Gastroesophageal sphincter (tissue), 3 donors: Measurements from ENCODE around the gene DNAJC9.

Experiments
- POLR2A ChIP-seq, 2 donors: fragments of 450-650 bp; IDR thresholded peaks; one replicate each; pipeline ENCODE4 v1.6.1; 2017; ENCODE audit warnings: antibody characterized with exemption in 2 of 2, mild to moderate bottlenecking in 2 of 2, moderate library complexity in 1 of 2
- POLR2AphosphoS5 ChIP-seq: sonication (generic); formaldehyde crosslinking; IDR thresholded peaks from one replicate; pipeline ENCODE4 v1.6.1; 2017; ENCODE audit warnings: antibody characterized with exemption
- TF ChIP-seq, protein P1 (sequence below), 4 experiments: fragments of 200-600 bp in 2 of 4; fragments of 450-650 bp in 2 of 4; sonication (generic) in 1 of 4; IDR thresholded peaks; one replicate each; pipeline ENCODE4 v1.5.1; 2017 to 2019; ENCODE audit warnings: antibody characterized with exemption in 4 of 4, mild to moderate bottlenecking in 2 of 4, moderate library complexity in 2 of 4

GRCh38 chr10:73246322-73246645 is 771 bp downstream of the DNAJC9 start:
- no peak for TF ChIP-seq POLR2A (IDR thresholded peaks at IDR 0.05)
- no peak for TF ChIP-seq POLR2AphosphoS5
- TF ChIP-seq, protein P1, sequence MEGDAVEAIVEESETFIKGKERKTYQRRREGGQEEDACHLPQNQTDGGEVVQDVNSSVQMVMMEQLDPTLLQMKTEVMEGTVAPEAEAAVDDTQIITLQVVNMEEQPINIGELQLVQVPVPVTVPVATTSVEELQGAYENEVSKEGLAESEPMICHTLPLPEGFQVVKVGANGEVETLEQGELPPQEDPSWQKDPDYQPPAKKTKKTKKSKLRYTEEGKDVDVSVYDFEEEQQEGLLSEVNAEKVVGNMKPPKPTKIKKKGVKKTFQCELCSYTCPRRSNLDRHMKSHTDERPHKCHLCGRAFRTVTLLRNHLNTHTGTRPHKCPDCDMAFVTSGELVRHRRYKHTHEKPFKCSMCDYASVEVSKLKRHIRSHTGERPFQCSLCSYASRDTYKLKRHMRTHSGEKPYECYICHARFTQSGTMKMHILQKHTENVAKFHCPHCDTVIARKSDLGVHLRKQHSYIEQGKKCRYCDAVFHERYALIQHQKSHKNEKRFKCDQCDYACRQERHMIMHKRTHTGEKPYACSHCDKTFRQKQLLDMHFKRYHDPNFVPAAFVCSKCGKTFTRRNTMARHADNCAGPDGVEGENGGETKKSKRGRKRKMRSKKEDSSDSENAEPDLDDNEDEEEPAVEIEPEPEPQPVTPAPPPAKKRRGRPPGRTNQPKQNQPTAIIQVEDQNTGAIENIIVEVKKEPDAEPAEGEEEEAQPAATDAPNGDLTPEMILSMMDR (IDR thresholded peaks at IDR 0.05): no peak
